H1 (cell line): Measurements from ENCODE around the gene HNRNPAB. TPM values are rescaled to one million over a fixed set of nuclear protein-coding genes. Genes with fewer than 3 reads are reported as not detected.

Experiments used
- CTCF ChIA-PET: fragments of 300-600 bp; sonication (Branson Sonifier 250); formaldehyde crosslinking; loops from one replicate; lab custom pipeline; 2021; ENCODE audit not compliant: partially characterized antibody; lab: Charles Lee
- POLR2A ChIA-PET: fragments of 300-600 bp; sonication (Branson Sonifier 250); formaldehyde crosslinking; loops from one replicate; lab custom pipeline; 2021; ENCODE audit warnings: inconsistent platforms; ENCODE audit not compliant: partially characterized antibody; lab: Charles Lee
- DNase-seq, 2 experiments: peaks; one replicate each; pipeline versions ENCODE4 v3.0.0 to v3.0.0-alpha.2; 2010 to 2022; ENCODE audit warnings: low spot score in 2 of 2, low read depth in 1 of 2, mixed read lengths in 1 of 2
- FAIRE-seq: peaks from 2 replicates; lab custom pipeline; 2011; peaks lifted over from hg19 to GRCh38; lab: Jason Lieb, UNC
- H2AFZ ChIP-seq: 2 replicates; pipeline ENCODE4 v1.8.1; 2012; ENCODE audit warnings: low read length, inconsistent platforms
- H2AK5ac ChIP-seq: 2 replicates; pipeline ENCODE4 v1.6.1; 2013; ENCODE audit warnings: low read depth, low read length
- H2BK120ac ChIP-seq: replicated peaks from 2 replicates; pipeline ENCODE3; 2013; ENCODE audit warnings: low read depth, low read length, inconsistent platforms
- H2BK12ac ChIP-seq: 2 replicates; pipeline ENCODE4 v1.6.1; 2013; ENCODE audit warnings: low read depth, low read length
- H2BK15ac ChIP-seq: 2 replicates; pipeline ENCODE4 v1.6.1; 2013; ENCODE audit warnings: low read length
- H2BK20ac ChIP-seq: 2 replicates; pipeline ENCODE4 v1.6.1; 2013; ENCODE audit warnings: low read length
- H2BK5ac ChIP-seq: 2 replicates; pipeline ENCODE4 v1.6.1; 2013; ENCODE audit warnings: low read depth, low read length
- H3K14ac ChIP-seq: 2 replicates; pipeline ENCODE4 v1.6.1; 2013; ENCODE audit warnings: inconsistent platforms; ENCODE audit not compliant: insufficient read length
- H3K18ac ChIP-seq: 2 replicates; pipeline ENCODE4 v1.6.1; 2013; ENCODE audit warnings: low read length; ENCODE audit errors: extremely low read depth
- H3K23ac ChIP-seq: 2 replicates; pipeline ENCODE4 v1.6.1; 2013; ENCODE audit warnings: inconsistent platforms; ENCODE audit not compliant: insufficient read length
- H3K23me2 ChIP-seq: 2 replicates; pipeline ENCODE4 v1.6.1; 2013; ENCODE audit warnings: low read depth, low read length
- H3K27ac ChIP-seq: 2 replicates; pipeline ENCODE4 v1.6.1; 2011; ENCODE audit warnings: low read depth, low read length, inconsistent platforms
- H3K27me3 ChIP-seq, 4 experiments: replicated peaks in 1 of 4; 1 replicate in 1 of 4; 2 replicates in 3 of 4; pipeline versions ENCODE4 v1.6.1 to v1.8.1; 2011 to 2013; ENCODE audit warnings: low read length in 3 of 4, mild to moderate bottlenecking in 3 of 4, inconsistent platforms in 2 of 4, mixed read lengths in 2 of 4, moderate library complexity in 1 of 4; ENCODE audit not compliant: control insufficient read depth in 3 of 4, insufficient read depth in 3 of 4; ENCODE audit errors: extremely low read depth in 1 of 4
- H3K36me3 ChIP-seq, 4 experiments: 2 replicates each; pipeline versions ENCODE4 v1.6.1 to v1.8.1; 2011 to 2013; ENCODE audit warnings: mild to moderate bottlenecking in 4 of 4, low read length in 3 of 4, moderate library complexity in 2 of 4, control low read depth in 1 of 4, inconsistent platforms in 1 of 4; ENCODE audit not compliant: insufficient read depth in 4 of 4, control insufficient read depth in 2 of 4
- H3K4ac ChIP-seq: replicated peaks from 2 replicates; pipeline ENCODE3; 2013; ENCODE audit warnings: low read length, low read depth, mixed read lengths, inconsistent platforms; ENCODE audit not compliant: insufficient read length
- H3K4me1 ChIP-seq, 4 experiments: replicated peaks in 1 of 4; 1 replicate in 1 of 4; 2 replicates in 3 of 4; pipeline versions ENCODE4 v1.6.1 to v1.8.1; 2011 to 2013; ENCODE audit warnings: low read length in 3 of 4, inconsistent platforms in 2 of 4, mixed read lengths in 1 of 4; ENCODE audit not compliant: insufficient read depth in 4 of 4, control insufficient read depth in 3 of 4
- H3K4me2 ChIP-seq, 2 experiments: 2 replicates each; pipeline versions ENCODE4 v1.6.1 to v1.8.1; 2011 to 2013; ENCODE audit warnings: low read depth in 2 of 2, low read length in 2 of 2, control low read depth in 1 of 2, inconsistent platforms in 1 of 2, mild to moderate bottlenecking in 1 of 2; ENCODE audit not compliant: insufficient read depth in 1 of 2
- H3K4me3 ChIP-seq, 4 experiments: fragments of 200-600, 300-600 bp in 1 of 4; sonication (generic), shearing (Covaris generic), sonication (Bioruptor Twin) in 1 of 4; 2 replicates each; pipeline versions ENCODE4 v1.5.1 to v1.8.1; 2011 to 2016; ENCODE audit warnings: low read length in 4 of 4, low read depth in 3 of 4, control low read depth in 2 of 4, inconsistent platforms in 2 of 4, mild to moderate bottlenecking in 2 of 4, mixed read lengths in 1 of 4, moderate library complexity in 1 of 4; ENCODE audit not compliant: insufficient read depth in 2 of 4; ENCODE audit errors: extremely low read depth in 1 of 4
- H3K56ac ChIP-seq: replicated peaks from 2 replicates; pipeline ENCODE3; 2013; ENCODE audit warnings: low read depth, mild to moderate bottlenecking, mixed read lengths, low read length, inconsistent platforms; ENCODE audit not compliant: insufficient read length
- H3K79me1 ChIP-seq: 2 replicates; pipeline ENCODE4 v1.6.1; 2013; ENCODE audit warnings: low read depth, low read length, control low read depth
- H3K79me2 ChIP-seq, 2 experiments: 2 replicates each; pipeline versions ENCODE4 v1.6.1 to v1.8.1; 2012 to 2013; ENCODE audit warnings: low read length in 2 of 2, mild to moderate bottlenecking in 2 of 2, inconsistent platforms in 1 of 2; ENCODE audit not compliant: insufficient read depth in 2 of 2, control insufficient read depth in 1 of 2
- H3K9ac ChIP-seq, 4 experiments: replicated peaks in 1 of 4; 1 replicate in 1 of 4; 2 replicates in 3 of 4; pipeline versions ENCODE4 v1.6.1 to v1.8.1; 2011 to 2013; ENCODE audit warnings: low read depth in 3 of 4, low read length in 3 of 4, control low read depth in 2 of 4, mild to moderate bottlenecking in 2 of 4, moderate library complexity in 2 of 4, inconsistent platforms in 1 of 4; ENCODE audit errors: extremely low read depth in 1 of 4
- H3K9me3 ChIP-seq, 2 experiments: 2 replicates each; pipeline versions ENCODE4 v1.6.1 to v1.8.1; 2012 to 2013; ENCODE audit warnings: mild to moderate bottlenecking in 2 of 2, moderate library complexity in 2 of 2, control low read depth in 1 of 2, inconsistent platforms in 1 of 2, low read depth in 1 of 2, low read length in 1 of 2, mixed read lengths in 1 of 2; ENCODE audit not compliant: insufficient read depth in 2 of 2
- H4K20me1 ChIP-seq, 2 experiments: replicated peaks in 1 of 2; 2 replicates each; pipeline versions ENCODE3 to v1.8.1; 2011 to 2013; ENCODE audit warnings: inconsistent platforms in 2 of 2, low read length in 2 of 2, mild to moderate bottlenecking in 1 of 2; ENCODE audit not compliant: insufficient read depth in 2 of 2, control insufficient read depth in 1 of 2
- H4K5ac ChIP-seq: 2 replicates; pipeline ENCODE4 v1.6.1; 2013; ENCODE audit warnings: low read length, low read depth, mixed read lengths, inconsistent platforms; ENCODE audit not compliant: insufficient read length
- H4K8ac ChIP-seq: 2 replicates; pipeline ENCODE4 v1.8.0; 2013; ENCODE audit warnings: mild to moderate bottlenecking, moderate library complexity, low read length, inconsistent platforms; ENCODE audit not compliant: insufficient read depth; ENCODE audit errors: extremely low read depth
- H4K91ac ChIP-seq: replicated peaks from 2 replicates; pipeline ENCODE3; 2013; ENCODE audit warnings: low read length, mixed read lengths, inconsistent platforms; ENCODE audit not compliant: insufficient read length
- EP300 ChIP-seq, 2 experiments: IDR thresholded peaks; 1 replicate in 1 of 2; 2 replicates in 1 of 2; pipeline ENCODE4 v1.6.1; 2011 to 2012; ENCODE audit warnings: low read depth in 2 of 2, low read length in 2 of 2, mild to moderate bottlenecking in 2 of 2, borderline replicate concordance in 1 of 2, inconsistent platforms in 1 of 2, moderate library complexity in 1 of 2
- KDM1A ChIP-seq: fragments of 200-600, 300-600 bp; sonication (generic); IDR thresholded peaks from 2 replicates; pipeline ENCODE4 v1.7.1; 2016; ENCODE audit warnings: mild to moderate bottlenecking, low read length, borderline replicate concordance
- RAD21 ChIP-seq, 2 experiments: IDR thresholded peaks in 1 of 2; conservative IDR thresholded peaks in 1 of 2; 2 replicates each; pipeline ENCODE4 v1.6.1; 2011; ENCODE audit warnings: low read depth in 2 of 2, low read length in 2 of 2, improper control_type of control experiment in 1 of 2, inconsistent platforms in 1 of 2, mild to moderate bottlenecking in 1 of 2, moderate library complexity in 1 of 2
- RBBP5 ChIP-seq: IDR thresholded peaks from 2 replicates; pipeline ENCODE4 v1.7.1; 2012; ENCODE audit warnings: low read depth, mild to moderate bottlenecking, inconsistent platforms, low read length, moderate library complexity, borderline replicate concordance
- SIX5 ChIP-seq: IDR thresholded peaks from 2 replicates; pipeline ENCODE4 v1.6.1; 2011; ENCODE audit warnings: mild to moderate bottlenecking, low read depth, low read length
- ZNF274 ChIP-seq: IDR thresholded peaks from 2 replicates; pipeline ENCODE4 v1.7.0; 2012; ENCODE audit warnings: low read length, borderline replicate concordance; ENCODE audit errors: extremely low read depth
- WGBS, 2 experiments: shearing (Covaris generic) in 1 of 2; methylation state at CpG; one replicate each; pipeline versions ENCODE4 v1.1.6 to v1.1.7; 2013 to 2015; ENCODE audit warnings: low lambda C conversion rate in 2 of 2, mixed read lengths in 2 of 2, inconsistent platforms in 1 of 2, low coverage in 1 of 2, missing lambda C conversion rate in 1 of 2; ENCODE audit not compliant: insufficient replicate concordance in 2 of 2, insufficient coverage in 1 of 2, insufficient read length in 1 of 2; ENCODE audit errors: extremely low coverage in 1 of 2, missing lambda C conversion rate in 1 of 2; 5-methylcytosine and 5-hydroxymethylcytosine counted together
- polyA plus RNA-seq, 7 experiments: library from polyadenylated mRNA; depleted of rRNA in 3 of 7; stranded (reverse) in 5 of 7; unstranded in 2 of 7; fragments of >200 nt in 5 of 7; fragments of 200-250 nt in 2 of 7; gene quantifications; 1 replicate in 5 of 7; 2 replicates in 1 of 7; 4 replicates in 1 of 7; pipeline versions ENCODE4 v1.2.1 to v1.2.3, GENCODE V29; 2011 to 2013; ENCODE audit warnings: missing spikeins in 2 of 7, mixed read lengths in 2 of 7
- total RNA-seq: library from RNA; stranded (reverse); fragmentation: NEBNext Ultra II Directional; extraction: Animal tissue kit (Norgen Biotek cat#: 25700); gene quantifications from 2 replicates; pipeline ENCODE4 v1.2.1, GENCODE V29; 2021
- TF ChIP-seq, protein P1 (sequence below), 3 experiments: IDR thresholded peaks; 1 replicate in 2 of 3; 2 replicates in 1 of 3; pipeline versions ENCODE4 v1.5.1 to v1.6.1; 2011; ENCODE audit warnings: low read length in 3 of 3, mild to moderate bottlenecking in 3 of 3, inconsistent platforms in 2 of 3, low read depth in 1 of 3, moderate library complexity in 1 of 3; ENCODE audit not compliant: insufficient read depth in 1 of 3; ENCODE audit errors: control extremely low read depth in 1 of 3

The HNRNPAB gene
- total and polyA plus RNA-seq, 2 of the 8 experiments (the other 6 are each of a cell fraction or from before 2014, with no cell fraction given), result 373 to 563 TPM

DNA sequence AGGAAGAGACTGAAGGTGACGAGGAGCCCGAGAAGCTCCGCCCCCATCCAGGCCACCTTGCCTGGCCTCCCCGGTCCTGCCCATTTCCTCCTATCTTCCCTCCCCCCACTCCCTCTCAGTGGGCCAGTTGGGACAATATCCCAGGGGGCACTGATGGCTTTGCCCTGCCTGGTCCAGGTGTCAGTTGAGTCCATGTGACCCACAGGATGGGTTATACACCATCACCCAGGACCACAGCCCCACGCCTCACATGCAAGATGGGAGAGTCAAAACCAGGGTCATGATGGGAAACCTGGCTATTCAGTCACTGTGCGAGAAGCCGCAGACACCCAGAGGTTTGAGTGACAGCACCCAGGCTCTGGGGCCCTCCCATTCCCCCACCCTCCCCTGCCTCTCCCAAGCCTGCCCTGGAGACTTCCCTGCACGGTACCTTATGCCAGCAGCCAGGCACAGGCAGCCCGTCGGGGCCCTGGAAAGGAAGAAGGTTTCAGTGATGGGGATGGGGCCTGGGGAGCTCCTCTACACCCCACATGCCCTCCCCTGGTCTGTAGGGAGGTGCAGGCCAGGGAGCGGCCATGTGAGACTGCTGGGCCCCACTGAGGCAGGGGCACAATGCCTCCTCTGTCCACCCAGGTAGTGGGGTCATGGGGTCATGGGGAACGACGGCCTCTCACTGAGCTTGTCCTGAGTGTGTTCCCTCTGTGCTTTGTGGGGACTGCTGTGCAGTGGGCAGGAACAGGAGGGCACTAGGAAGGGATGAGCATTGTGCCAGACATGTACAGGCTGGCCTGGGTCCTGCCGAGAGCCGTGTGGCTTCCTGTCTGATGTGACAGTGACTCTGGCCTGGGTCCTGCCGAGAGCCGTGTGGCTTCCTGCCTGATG is 34.6 kb downstream of the HNRNPAB start:
- Histone ChIP-seq H2AFZ (no peak overlapping the region), H3K4me3 (no peak overlapping the region), H2BK5ac (no peak overlapping the region; the same call in 1 of the 2 replicates), H4K5ac (peak overlapping the region; percentile 10), H2BK12ac (peak overlapping the region; percentile 90; the same call in 1 of the 2 replicates), H2BK20ac (no peak overlapping the region), H3K14ac (no peak overlapping the region), H3K23ac (no peak overlapping the region), H3K4ac (no peak overlapping the region), H3K56ac (no peak overlapping the region), H3K27ac (no peak overlapping the region), H3K4me2 (no peak overlapping the region), H3K79me1 (no peaks in the 10 kb centered on the region; the same call in 1 of the 2 replicates), H3K79me2 (no peaks in the 10 kb centered on the region), H3K9me3 (no peaks in the 10 kb centered on the region), H2BK120ac (no peak overlapping the region), H2AK5ac (no peak overlapping the region), H3K4me1 (peaks cover 0 to 6% (median 1%) of the 10 kb centered on the region in 4 experiments; a peak in 4 of 7 replicates), H3K27me3 (no peaks in the 10 kb centered on the region), H4K91ac (peak overlapping the region; percentile 68), H3K36me3 (no peaks in the 10 kb centered on the region), H4K8ac (peak overlapping the region; percentile 35; the same call in 1 of the 2 replicates), H3K9ac (no peak overlapping the region), H3K18ac (no peak overlapping the region), H2BK15ac (no peak overlapping the region), H3K23me2 (peaks cover 2% of the 10 kb centered on the region; the same call in 1 of the 2 replicates), H4K20me1 (no peaks in the 10 kb centered on the region)
- FAIRE-seq (no peak), DNase-seq (no peak)
- POLR2A ChIA-PET, result interaction anchor here (1.3 to 21.6 kb wide), 2 partner anchors 24 to 28 kb away, joined by 3 to 507 read pairs; partner anchors contain the start of gene HNRNPAB
- CTCF ChIA-PET, result interaction anchor here (1.1 to 1.4 kb wide), 3 partner anchors 9 to 44 kb away, joined by 4 to 7 read pairs (median 4); no protein-coding TSS in a partner anchor
- WGBS, 2 experiments, result 94% methylated on average over 13 of the region's 17 CpGs; no CpG with 5 or more reads in 1 of the 2 experiments
- TF ChIP-seq SIX5 (no peak), RBBP5 (no peak), EP300 (IDR thresholded peaks at IDR 0.05; ENCODE audit: borderline replicate concordance in 1 of 2, low read depth in 2 of 2, low read length in 2 of 2) (no peak), ZNF274 (no peak), KDM1A (no peak), RAD21 (IDR thresholded peaks at IDR 0.05 in 1 of 2, conservative IDR thresholded peaks at IDR 0.05 in 1 of 2; ENCODE audit: low read depth in 2 of 2, low read length in 2 of 2) (no peak)
- TF ChIP-seq, protein P1, sequence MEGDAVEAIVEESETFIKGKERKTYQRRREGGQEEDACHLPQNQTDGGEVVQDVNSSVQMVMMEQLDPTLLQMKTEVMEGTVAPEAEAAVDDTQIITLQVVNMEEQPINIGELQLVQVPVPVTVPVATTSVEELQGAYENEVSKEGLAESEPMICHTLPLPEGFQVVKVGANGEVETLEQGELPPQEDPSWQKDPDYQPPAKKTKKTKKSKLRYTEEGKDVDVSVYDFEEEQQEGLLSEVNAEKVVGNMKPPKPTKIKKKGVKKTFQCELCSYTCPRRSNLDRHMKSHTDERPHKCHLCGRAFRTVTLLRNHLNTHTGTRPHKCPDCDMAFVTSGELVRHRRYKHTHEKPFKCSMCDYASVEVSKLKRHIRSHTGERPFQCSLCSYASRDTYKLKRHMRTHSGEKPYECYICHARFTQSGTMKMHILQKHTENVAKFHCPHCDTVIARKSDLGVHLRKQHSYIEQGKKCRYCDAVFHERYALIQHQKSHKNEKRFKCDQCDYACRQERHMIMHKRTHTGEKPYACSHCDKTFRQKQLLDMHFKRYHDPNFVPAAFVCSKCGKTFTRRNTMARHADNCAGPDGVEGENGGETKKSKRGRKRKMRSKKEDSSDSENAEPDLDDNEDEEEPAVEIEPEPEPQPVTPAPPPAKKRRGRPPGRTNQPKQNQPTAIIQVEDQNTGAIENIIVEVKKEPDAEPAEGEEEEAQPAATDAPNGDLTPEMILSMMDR (IDR thresholded peaks at IDR 0.05; ENCODE audit: control extremely low read depth in 1 of 3, insufficient read depth in 1 of 3, low read depth in 1 of 3, low read length in 3 of 3), result no peak
